HG03575 (cell line): ENCODE results near the gene KLHL2.
A peak's percentile ranks its signal among the peaks of the same experiment; 100 is the strongest.
"Not testable (repeated sequence)": the region's sequence is repeated elsewhere in the genome, so short reads cannot be mapped to it uniquely, and the experiment has no call there.

ENCODE experiments used
- ATAC-seq: cut with Tn5 transposase; IDR thresholded peaks from one replicate; pipeline ENCODE4 v1.9.1; 2021; ENCODE audit not compliant: unreplicated experiment, insufficient number of reproducible peaks, low FRiP score; ENCODE audit errors: extremely low read depth

The KLHL2 gene, protein sequence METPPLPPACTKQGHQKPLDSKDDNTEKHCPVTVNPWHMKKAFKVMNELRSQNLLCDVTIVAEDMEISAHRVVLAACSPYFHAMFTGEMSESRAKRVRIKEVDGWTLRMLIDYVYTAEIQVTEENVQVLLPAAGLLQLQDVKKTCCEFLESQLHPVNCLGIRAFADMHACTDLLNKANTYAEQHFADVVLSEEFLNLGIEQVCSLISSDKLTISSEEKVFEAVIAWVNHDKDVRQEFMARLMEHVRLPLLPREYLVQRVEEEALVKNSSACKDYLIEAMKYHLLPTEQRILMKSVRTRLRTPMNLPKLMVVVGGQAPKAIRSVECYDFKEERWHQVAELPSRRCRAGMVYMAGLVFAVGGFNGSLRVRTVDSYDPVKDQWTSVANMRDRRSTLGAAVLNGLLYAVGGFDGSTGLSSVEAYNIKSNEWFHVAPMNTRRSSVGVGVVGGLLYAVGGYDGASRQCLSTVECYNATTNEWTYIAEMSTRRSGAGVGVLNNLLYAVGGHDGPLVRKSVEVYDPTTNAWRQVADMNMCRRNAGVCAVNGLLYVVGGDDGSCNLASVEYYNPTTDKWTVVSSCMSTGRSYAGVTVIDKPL

DNA sequence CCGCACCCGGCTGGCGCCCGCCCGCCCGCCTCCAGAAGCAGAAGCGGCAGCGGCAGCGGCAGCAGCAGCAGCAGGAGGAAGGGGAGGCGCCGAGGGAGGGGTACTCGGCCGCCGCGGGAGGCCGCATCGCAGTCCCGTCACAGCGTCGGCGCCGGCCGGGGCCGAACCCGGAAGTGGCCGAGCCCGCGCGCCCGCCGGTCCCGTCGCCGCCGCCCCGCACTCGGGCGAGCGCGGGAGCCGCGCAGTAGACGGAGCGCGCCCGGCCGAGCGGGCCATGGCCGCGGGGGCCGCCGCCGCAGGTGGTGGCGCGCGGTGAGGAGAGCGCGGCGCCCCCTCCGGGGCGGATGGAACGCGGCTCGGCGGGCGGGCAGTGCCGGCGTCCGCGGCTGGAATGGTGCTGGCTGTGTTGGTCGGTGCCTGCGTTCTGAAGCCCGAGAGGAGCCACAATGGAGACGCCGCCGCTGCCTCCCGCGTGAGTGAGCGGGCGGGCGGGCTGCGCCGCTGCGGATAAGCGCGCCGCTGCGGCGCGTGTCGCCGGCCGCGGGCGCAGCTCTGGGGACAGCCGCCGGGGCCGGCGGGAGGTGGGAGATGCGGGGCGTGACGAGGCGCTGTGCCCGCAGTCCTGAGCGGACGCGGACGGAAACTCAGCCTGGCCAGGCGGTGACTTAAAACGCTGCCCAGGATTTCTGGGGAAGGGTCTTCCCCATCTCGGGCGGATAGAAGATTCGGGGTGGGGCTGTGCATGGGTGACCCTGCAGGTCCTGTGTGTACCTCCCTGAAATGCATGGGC is at the start of gene KLHL2:
TSS of gene KLHL2 (plus strand) at position 131 of the 790 bp plus-strand sequence. CDS start at position 447, 316 bp downstream.
- no peak for ATAC-seq

DNA sequence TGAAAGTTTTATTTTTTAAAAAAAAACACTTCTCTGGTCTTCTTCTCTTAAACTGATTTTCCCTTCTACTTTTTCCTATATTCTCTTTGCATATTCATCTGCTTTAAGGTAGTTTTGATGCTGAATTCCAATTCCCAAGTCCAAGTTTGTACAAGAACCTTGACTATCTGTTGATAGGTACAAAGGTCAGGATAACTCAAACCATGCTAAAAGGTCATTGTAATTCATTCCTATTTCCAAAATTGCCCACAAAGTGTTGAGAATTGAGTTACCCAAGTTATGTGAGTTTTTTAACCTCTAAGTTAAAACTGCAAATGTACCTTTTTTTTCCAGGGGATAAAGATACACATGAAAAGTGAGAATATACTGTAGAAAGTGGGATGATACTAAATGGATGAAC is 48.6 kb upstream of the KLHL2 start:
- ATAC-seq, result no peak

DNA sequence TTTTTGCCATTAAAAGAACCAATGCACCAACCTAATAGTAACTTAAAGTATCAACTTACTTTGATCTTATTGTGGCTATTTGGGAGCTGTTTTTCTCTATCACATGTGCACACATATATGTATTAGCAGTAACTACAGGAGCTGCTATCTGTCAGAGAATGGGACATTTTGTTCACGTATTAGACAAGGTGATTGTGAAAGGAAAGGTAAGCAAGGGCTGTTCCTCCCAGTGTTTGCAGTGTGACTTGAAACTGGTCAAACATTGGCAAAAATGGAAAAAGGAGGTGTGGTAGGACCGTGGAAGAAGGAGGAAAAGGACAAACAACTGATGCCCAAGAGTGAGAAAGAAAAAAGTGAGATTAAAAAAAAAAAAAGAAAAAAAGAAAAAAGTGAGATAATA is 43.1 kb upstream of the KLHL2 start:
- ATAC-seq, result no peak

DNA sequence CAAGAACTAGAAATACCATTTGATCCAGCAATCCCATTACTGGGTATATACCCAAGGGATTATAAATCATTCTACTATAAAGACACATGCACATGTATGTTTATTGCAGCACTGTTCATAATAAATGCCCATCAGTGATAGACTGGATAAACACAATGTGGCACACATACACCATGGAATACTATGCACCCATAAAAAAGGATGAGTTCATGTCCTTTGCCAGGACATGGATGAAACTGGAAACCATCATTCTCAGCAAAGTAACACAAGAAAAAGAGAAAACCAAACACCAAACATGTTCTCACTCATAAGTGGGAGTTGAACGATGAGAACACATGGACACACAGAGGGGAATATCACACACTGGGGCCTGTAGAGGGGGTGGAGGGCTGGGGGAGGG is 40.5 kb upstream of the KLHL2 start:
- ATAC-seq, result not testable (repeated sequence)

DNA sequence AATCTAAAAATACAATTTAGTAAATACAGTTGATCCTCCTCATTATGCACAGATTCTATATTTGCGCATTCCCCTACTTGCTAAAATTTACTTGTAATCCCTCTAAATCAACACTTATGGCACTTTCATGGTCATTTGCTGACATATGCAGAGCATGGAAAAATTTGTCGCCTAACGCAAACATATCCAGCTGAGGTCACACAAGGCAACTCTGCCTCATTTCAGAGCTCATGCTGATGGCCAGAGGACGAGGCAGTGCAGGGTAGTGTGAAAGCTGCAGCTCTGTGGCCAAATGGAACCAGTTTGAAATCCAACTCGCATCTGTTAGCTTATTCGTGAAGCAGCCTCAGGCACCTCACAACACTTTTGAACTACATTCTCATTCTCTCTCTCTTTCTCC is 39.7 kb upstream of the KLHL2 start:
- ATAC-seq, result no peak

DNA sequence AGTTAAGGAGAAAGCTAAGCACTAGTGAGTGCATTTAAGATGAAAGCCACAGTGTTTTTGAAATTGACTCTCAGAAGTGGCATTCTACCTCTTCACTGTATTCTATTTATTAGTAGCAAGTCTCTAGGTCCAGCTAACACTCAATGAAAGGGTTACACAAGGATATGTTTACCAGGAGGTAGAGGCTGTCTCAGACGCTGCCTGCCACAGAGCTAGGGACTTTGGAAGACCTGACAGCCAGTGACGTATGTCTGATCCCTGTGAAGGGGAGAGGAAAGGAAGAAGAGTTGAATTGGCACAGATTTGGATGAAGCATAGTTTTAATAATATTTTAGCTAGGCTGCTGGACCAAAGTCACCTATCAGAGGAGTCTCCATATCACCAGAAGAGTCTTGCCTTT is 36.5 kb upstream of the KLHL2 start:
- no peak for ATAC-seq

DNA sequence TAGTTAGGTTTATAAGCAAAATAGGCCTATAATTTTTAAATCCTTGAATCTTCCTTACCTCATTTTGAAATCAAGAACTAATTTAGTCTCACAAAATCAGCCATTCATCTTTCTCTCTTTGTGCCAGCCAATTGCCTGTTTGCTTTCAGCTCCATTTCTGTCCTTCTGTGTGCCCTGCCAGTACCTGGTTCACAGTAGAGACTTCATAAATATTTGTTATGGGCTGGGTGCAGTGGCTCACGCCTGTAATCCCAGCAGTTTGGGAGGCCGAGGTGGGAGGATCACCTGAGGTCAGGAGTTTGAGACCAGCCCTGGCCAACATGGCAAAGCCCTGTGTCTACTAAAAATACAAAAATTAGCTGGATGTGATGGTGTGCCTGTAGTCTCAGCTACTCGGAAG is 31.9 kb upstream of the KLHL2 start:
- not testable (repeated sequence) for ATAC-seq

DNA sequence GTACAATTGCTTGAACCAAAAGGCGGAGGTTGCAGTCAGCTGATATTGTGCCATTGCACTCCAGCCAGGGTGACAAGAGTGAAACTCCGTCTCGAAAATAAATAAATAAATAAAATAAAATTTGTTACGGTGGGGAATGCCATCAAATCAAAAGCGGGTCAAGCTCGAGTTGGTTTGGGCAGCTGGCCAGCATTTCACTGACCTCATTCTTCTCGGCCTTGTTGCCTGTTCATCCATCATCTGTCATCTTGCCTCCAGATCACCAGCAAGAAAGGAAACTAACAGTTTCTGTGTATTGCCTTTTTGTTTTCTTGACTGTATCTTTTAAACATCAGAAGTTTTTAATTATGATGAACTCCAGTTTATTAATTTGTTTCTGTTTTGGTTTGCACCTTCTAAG is 31.5 kb upstream of the KLHL2 start:
- ATAC-seq, result no peak

DNA sequence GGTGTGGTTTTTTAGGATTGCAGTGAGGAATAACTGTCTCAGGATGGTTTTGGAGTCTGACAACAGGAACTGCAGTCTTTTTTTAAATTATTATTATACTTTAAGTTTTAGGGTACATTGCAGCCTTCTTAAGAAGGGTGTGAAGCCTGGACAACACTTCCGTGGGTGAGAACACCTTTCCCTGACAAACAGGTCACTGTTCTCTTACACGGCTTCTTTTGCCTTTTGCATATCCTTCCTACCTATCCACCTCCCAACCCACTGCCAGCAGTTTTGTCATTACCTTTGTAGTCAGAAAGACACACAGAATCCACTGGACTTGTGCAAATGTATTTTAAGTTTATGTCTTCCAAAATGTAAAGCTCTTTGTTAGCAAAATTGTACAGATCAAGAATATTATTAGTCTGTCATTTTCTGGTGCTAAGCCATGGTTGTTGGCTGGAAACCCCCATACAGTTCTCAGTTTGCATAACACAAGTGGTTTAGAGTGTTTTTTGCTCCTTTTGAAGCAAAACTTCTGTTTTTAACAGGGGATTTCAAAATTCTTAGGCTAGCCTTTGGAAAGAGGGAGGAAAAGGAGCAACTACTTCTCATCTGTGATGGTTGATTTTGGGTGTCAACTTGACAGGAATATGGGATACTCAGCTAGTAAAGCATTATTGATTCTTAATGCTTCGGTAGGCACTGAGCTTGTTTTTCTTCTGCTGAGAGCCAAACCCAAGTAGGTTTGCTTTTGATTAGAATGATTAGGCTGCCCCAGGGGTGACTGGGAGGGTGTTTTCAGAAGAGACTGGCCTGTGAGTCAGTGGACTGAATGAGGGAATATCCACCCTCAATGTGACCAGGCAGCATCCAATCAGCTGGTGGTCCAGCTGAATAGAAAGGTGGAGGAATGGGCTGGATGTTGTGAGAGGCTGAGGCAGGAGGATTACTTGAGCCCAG is 29.4 kb upstream of the KLHL2 start:
- ATAC-seq, result peak; percentile 43

DNA sequence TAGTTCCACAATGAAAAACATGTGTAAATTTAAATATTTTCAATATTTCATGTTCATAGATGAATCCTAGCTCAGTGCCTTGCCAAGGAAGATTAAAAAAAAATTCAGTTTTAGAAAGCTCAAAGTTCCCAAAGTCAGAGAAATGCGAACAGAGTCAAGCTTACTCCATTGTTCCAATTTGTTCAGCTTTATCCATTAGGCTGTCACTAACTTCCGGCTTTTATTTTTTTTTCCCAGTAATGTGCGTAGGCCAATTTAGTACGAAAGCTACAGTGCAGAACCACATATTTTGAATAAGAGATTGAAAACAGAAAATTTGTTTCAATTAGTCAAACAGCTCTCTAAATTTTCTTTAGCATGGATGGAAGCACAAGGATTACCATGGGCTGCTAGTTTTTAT is 23.1 kb upstream of the KLHL2 start:
- ATAC-seq, result no peak

DNA sequence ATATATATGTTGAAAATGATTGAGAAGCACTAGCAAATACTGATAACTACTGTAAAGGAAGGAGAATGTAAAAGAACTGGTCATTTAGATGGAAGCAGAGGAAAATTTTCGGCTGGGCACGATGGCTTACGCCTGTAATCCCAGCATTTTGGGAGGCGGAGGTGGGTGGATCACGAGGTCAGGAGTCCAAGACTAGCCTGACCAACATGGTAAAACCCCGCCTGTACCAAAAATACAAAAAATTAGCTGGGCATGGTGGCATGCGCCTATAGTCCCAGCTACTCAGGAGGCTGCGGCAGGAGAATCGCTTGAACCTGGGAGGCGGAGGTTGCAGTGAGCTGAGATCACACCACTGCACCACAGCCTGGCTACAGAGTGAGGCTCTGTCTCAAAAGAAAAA is 22.4 kb upstream of the KLHL2 start:
- ATAC-seq, result not testable (repeated sequence)

DNA sequence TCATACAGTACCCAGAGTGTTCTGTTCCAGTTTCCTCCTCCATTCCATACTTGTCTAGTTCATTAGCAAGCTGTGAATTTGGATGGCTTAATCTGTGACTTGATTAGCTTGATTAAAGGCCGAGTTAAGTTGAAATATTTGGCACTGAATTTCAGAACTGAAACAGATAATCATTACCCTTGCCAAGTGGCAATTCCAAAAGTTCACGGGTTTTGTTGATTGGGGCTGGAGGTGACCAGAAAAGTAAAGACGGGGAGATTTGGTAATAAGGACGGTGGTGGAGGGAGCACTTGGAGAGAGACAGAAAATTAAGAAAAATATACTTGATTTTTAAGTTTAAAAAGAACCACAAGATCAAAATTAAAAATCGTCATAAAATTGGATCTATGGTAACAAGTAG is 21.9 kb upstream of the KLHL2 start:
- no peak for ATAC-seq

DNA sequence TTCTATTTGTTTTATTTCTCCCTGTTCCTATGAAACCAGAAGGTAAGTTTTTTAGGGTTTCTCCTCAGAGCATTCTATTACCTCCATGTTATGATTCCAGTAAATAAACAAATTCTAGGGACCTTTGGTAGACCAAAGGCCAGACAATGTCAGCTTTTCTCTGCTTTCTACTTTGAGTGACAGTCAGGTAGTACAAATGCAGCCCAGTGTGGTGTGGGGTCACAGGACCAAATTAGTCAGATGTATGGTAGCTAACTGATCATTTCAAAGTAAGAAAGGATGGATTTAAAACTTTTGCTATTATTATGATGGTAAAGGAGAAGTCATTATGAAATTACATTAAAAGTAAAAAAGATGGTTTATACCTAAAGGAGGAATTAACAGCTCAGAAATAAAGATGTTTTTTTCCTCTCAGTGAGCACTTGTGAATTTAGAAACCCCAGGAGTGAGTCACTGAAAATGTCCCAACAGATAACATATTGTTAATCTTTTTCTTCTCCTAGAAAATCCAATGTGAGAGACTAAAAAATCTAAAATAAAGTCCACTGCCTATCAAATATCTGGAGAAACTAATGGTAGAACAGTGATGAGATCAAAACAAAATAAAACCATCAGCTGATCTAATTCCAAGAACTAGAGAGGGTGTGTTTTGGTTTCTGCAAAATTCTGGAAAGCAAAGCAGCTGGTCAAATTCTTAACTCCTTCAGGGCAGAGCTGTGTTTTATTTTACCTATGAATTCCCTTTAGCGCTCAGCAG is 16.6 kb upstream of the KLHL2 start:
- ATAC-seq, result no peak

DNA sequence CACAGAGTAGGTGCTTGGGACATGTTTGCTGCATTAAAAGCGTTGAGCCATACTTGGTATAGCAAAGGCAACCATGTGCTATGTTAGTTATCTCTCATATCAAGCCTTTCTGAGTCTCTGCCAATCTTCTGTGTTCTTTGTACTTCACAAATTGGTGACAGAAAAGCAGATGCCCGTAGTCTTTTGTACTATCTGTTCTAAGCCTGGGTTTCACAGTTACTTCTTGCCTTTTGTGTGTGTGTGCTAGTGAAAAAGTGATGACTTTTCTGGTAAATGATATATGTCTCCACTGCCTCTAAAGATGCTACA is 16.1 kb upstream of the KLHL2 start:
- no peak for ATAC-seq

DNA sequence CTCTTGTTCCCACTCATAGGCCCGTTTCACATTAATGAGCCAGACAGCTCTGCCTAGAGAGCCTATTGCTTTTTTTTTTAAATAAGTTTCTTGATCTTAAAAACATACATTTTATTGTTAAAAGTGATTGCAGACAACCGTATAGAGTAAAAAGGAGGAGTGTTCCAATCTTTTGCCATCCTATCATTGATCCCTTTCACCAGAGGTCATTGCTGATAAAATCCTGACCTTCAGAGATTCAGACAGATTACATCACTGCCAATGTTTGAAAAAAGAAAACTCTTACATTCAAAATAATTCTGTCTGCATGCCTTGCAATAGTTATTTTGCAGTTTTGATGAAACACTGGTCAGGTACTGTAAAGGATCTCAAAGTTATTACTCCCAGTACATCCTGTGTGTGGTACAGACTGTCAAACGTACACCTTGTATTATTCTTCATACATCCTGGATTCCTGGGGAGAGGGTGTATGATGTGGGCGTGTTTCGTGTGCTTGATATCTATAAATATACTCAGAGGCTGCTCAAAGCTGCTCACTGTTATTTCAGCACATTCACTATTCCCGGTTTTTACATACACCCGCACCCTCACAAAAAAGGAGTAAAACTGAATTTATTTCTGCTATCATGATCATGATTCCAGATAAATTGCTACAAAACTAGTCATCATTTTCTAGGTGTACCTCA is 15.4 kb upstream of the KLHL2 start:
- ATAC-seq, result no peak

DNA sequence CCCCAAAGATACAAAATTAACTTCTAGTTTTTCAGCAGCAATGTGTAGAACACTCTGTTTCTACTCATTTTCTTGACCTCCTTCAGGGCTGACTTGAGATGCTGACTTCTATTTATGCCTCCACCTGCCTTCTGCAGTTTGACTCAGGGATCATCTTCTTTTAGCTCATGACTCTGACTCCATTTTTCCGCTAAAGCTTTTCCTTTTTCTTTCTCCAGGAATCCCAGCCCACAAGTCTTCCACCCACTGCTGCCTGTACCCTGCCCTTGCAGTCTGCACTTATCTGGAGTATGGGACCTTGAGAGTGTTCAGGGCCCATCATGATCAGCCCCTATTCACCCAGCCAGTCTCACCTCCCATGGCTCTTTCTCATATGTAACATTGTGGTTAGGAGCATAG is 14.9 kb upstream of the KLHL2 start:
- no peak for ATAC-seq

DNA sequence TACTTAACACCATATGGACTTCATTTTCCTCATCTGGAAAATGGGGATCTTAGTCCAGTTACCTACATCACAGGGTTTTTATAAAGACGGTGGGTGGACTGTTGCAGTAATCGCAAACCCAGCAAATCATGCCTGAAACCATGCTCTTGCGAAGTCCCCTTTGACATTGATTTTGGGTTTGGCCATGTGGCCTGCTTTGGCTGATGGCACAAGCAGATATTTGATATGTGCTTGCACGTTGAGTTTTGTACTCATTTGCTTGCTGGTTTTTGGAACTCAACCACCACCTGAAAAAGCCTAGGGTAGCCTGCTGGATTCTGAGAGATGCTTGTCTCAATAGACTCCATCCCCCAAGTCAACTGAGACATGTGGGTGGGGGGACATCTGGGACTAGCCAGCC is 14.4 kb upstream of the KLHL2 start:
- no peak for ATAC-seq

DNA sequence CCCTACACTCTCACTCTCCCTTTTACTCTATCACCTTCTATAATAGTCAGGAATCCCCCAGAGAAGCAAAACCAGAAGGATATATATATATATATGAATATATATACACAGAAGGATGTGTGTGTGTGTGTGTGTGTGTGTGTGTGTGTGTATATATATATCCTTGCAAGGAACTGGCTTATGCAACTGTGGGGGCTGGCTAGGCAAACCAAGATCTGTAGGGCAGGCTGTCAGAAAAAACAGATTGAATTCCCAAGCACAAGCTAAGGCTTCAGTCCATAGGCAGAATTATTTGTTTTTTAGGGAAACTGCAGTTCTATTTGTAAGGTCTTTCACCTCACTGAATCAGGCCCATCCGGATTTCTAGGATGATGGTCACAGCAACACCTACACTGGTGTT is 13.0 kb upstream of the KLHL2 start:
- ATAC-seq, result no peak
